ENCODE measurements around the gene TNFRSF9.

- TF ChIP-seq, protein P1, sequence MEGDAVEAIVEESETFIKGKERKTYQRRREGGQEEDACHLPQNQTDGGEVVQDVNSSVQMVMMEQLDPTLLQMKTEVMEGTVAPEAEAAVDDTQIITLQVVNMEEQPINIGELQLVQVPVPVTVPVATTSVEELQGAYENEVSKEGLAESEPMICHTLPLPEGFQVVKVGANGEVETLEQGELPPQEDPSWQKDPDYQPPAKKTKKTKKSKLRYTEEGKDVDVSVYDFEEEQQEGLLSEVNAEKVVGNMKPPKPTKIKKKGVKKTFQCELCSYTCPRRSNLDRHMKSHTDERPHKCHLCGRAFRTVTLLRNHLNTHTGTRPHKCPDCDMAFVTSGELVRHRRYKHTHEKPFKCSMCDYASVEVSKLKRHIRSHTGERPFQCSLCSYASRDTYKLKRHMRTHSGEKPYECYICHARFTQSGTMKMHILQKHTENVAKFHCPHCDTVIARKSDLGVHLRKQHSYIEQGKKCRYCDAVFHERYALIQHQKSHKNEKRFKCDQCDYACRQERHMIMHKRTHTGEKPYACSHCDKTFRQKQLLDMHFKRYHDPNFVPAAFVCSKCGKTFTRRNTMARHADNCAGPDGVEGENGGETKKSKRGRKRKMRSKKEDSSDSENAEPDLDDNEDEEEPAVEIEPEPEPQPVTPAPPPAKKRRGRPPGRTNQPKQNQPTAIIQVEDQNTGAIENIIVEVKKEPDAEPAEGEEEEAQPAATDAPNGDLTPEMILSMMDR (IDR thresholded peaks at IDR 0.05 in 4 of 5, conservative IDR thresholded peaks at IDR 0.05 in 1 of 5), result no peak
- no peak for TF ChIP-seq POLR2A (IDR thresholded peaks at IDR 0.05)
These were observed 22.2 kb upstream of the TNFRSF9 start for GRCh38 chr1:7962636-7963377.
